ENCODE results near the gene PARN. TPM values are rescaled to one million over a fixed set of nuclear protein-coding genes. Genes with fewer than 3 reads are reported as not detected.
"Not testable (repeated sequence)": the region's sequence is repeated elsewhere in the genome, so short reads cannot be mapped to it uniquely, and the experiment has no call there.

The PARN gene
- total RNA-seq, 1 donor from 2014 or later, result 27.0 TPM

- not testable (repeated sequence) for DNase-seq (ENCODE audit: low spot score)
Observed at GRCh38 chr16:14574698-14575415, 55.2 kb downstream of the PARN start.

GRCh38 chr16:14572535-14572934 lies 57.5 kb downstream of the PARN start:
- no peak for DNase-seq (ENCODE audit: low spot score)

- DNase-seq (ENCODE audit: low spot score), result no peak
Observed at GRCh38 chr16:14569213-14569612, 60.8 kb downstream of the PARN start.

- DNase-seq (ENCODE audit: low spot score), result no peak
Observed at GRCh38 chr16:14566599-14566998, 63.5 kb downstream of the PARN start.

GRCh38 chr16:14565688-14566025 lies 64.4 kb downstream of the PARN start:
- DNase-seq (ENCODE audit: low spot score), result no peak

GRCh38 chr16:14564861-14565687 lies 65.0 kb downstream of the PARN start:
- DNase-seq (ENCODE audit: low spot score), result peak; percentile 19

GRCh38 chr16:14564323-14564722 lies 65.7 kb downstream of the PARN start:
- no peak for DNase-seq (ENCODE audit: low spot score)

GRCh38 chr16:14562691-14563491 lies 67.2 kb downstream of the PARN start:
- peak; percentile 47 for DNase-seq (ENCODE audit: low spot score)

GRCh38 chr16:14560523-14560922 lies 69.5 kb downstream of the PARN start:
- peak; percentile 39 for DNase-seq (ENCODE audit: low spot score)

GRCh38 chr16:14559809-14560241 lies 70.2 kb downstream of the PARN start:
- peak; percentile 67 for DNase-seq (ENCODE audit: low spot score)

GRCh38 chr16:14553447-14553846 lies 76.6 kb downstream of the PARN start:
- DNase-seq (ENCODE audit: low spot score), result no peak

- DNase-seq (ENCODE audit: low spot score), result no peak
Observed at GRCh38 chr16:14549789-14550153, 80.3 kb downstream of the PARN start.

GRCh38 chr16:14548933-14549788 lies 80.9 kb downstream of the PARN start:
- DNase-seq (ENCODE audit: low spot score), result no peak

- DNase-seq (ENCODE audit: low spot score), result no peak
Observed at GRCh38 chr16:14545346-14545884, 84.6 kb downstream of the PARN start.

GRCh38 chr16:14544846-14545245 lies 85.2 kb downstream of the PARN start:
- DNase-seq (ENCODE audit: low spot score), result not testable (repeated sequence)

GRCh38 chr16:14539631-14540030 lies 90.4 kb downstream of the PARN start:
- DNase-seq (ENCODE audit: low spot score), result peak; percentile 63

GRCh38 chr16:14539156-14539555 lies 90.9 kb downstream of the PARN start:
- no peak for DNase-seq (ENCODE audit: low spot score)

- DNase-seq (ENCODE audit: low spot score), result no peak
Observed at GRCh38 chr16:14538604-14539003, 91.5 kb downstream of the PARN start.

GRCh38 chr16:14531613-14532012 lies 98.4 kb downstream of the PARN start:
- DNase-seq (ENCODE audit: low spot score), result no peak

GRCh38 chr16:14531101-14531500 lies 99.0 kb downstream of the PARN start:
- no peak for DNase-seq (ENCODE audit: low spot score)

- DNase-seq (ENCODE audit: low spot score), result no peak
Observed at GRCh38 chr16:14530046-14530445, 100.0 kb downstream of the PARN start.
